OCI-M2 (cell line): Measurements from ENCODE around the gene ZDHHC23.

Experiments
- DNase-seq: peaks from one replicate; lab custom pipeline; 2025; ENCODE audit not compliant: unreplicated experiment; lab: John Stamatoyannopoulos, UW

Gene ZDHHC23

GRCh38 chr3:113985541-113985940 is 37.7 kb downstream of the ZDHHC23 start:
- no peak for DNase-seq

GRCh38 chr3:114005481-114005880 is 57.7 kb downstream of the ZDHHC23 start:
- no peak for DNase-seq

GRCh38 chr3:114011059-114011797 is 63.4 kb downstream of the ZDHHC23 start:
- DNase-seq = no peak
